K562 (cell line): ENCODE data around the gene DOCK7. TPM values are rescaled to one million over a fixed set of nuclear protein-coding genes. Genes with fewer than 3 reads are reported as not detected.

Experiments used
- ATAC-seq: fragments of 200-7000 bp; cut with Tn5 transposase; 3 replicates; pipeline ENCODE4 v1.9.1; 2020; ENCODE audit warnings: moderate library complexity
- BruUV-seq: library from RNA; stranded (reverse); fragments of 400-500 nt; replicated peaks from 2 replicates; lab custom pipeline; 2021; lab: Mats Ljungman, UMichigan
- CTCF ChIA-PET: fragments of 300-600 bp; formaldehyde crosslinking; extraction: SDS; loops from one replicate; lab custom pipeline; 2021; ENCODE audit warnings: low intra/inter-chr PET ratio; lab: Yijun Ruan, JAX
- POLR2A ChIA-PET: fragments of 300-600, 350-650 bp; sonication (Branson Sonifier 250); formaldehyde crosslinking; extraction: SDS; loops from one replicate; lab custom pipeline; 2021; ENCODE audit warnings: antibody characterized with exemption, inconsistent platforms; lab: Yijun Ruan, JAX
- DNase-seq, 4 experiments: peaks; one replicate each; pipeline versions ENCODE4 v3.0.0 to v3.0.0-alpha.2; 2011 to 2018; ENCODE audit warnings: low spot score in 3 of 4, mixed read lengths in 3 of 4; ENCODE audit errors: extremely low read depth in 1 of 4
- FAIRE-seq: peaks from 2 replicates; lab custom pipeline; 2011; peaks lifted over from hg19 to GRCh38; lab: Jason Lieb, UNC
- H2AFZ ChIP-seq: 2 replicates; pipeline ENCODE4 v1.6.0; 2011; ENCODE audit warnings: low read depth, low read length, control low read depth, inconsistent platforms
- H3K27ac ChIP-seq: fragments of 200-600 bp; 3 replicates; pipeline ENCODE4 v1.8.0; 2011; ENCODE audit warnings: low read depth, mild to moderate bottlenecking, control low read depth, inconsistent platforms, low read length, moderate library complexity, mixed read lengths; ENCODE audit errors: extremely low read depth
- H3K27me3 ChIP-seq, 2 experiments: fragments of 300-600 bp in 1 of 2; 2 replicates in 1 of 2; 3 replicates in 1 of 2; pipeline versions ENCODE4 v1.6.0 to v1.8.0; 2011; ENCODE audit warnings: inconsistent platforms in 2 of 2, low read length in 2 of 2, mild to moderate bottlenecking in 1 of 2, mixed read lengths in 1 of 2, moderate library complexity in 1 of 2; ENCODE audit not compliant: control insufficient read depth in 2 of 2, insufficient read depth in 2 of 2
- H3K36me3 ChIP-seq: fragments of 300-600 bp; 3 replicates; pipeline ENCODE4 v1.8.0; 2011; ENCODE audit warnings: mild to moderate bottlenecking, low read length, inconsistent platforms; ENCODE audit not compliant: control insufficient read depth, insufficient read depth
- H3K4me1 ChIP-seq, 2 experiments: fragments of 200-600 bp in 1 of 2; replicated peaks in 1 of 2; 2 replicates in 1 of 2; 3 replicates in 1 of 2; pipeline versions ENCODE4 v1.5.1 to v1.8.0; 2011; ENCODE audit warnings: inconsistent platforms in 2 of 2, low read length in 2 of 2, mild to moderate bottlenecking in 1 of 2, mixed read lengths in 1 of 2, moderate library complexity in 1 of 2; ENCODE audit not compliant: control insufficient read depth in 2 of 2, insufficient read depth in 2 of 2
- H3K4me2 ChIP-seq: 2 replicates; pipeline ENCODE4 v1.6.1; 2011; ENCODE audit warnings: low read length, control low read depth, inconsistent platforms, mixed read lengths; ENCODE audit not compliant: insufficient read depth
- H3K4me3 ChIP-seq: fragments of 200-600 bp; sonication (generic), shearing (Covaris generic); 2 replicates; pipeline ENCODE4 v1.5.1; 2016; ENCODE audit warnings: control low read depth, inconsistent platforms
- H3K79me2 ChIP-seq: fragments of 200-600 bp; 3 replicates; pipeline ENCODE4 v1.8.0; 2011; ENCODE audit warnings: low read length, inconsistent platforms; ENCODE audit not compliant: control insufficient read depth, insufficient read depth
- H3K9ac ChIP-seq, 2 experiments: 2 replicates each; pipeline versions ENCODE4 v1.6.0 to v1.6.1; 2011; ENCODE audit warnings: low read depth in 2 of 2, low read length in 2 of 2, control low read depth in 1 of 2, inconsistent platforms in 1 of 2, mild to moderate bottlenecking in 1 of 2, mixed read lengths in 1 of 2; ENCODE audit not compliant: insufficient read depth in 1 of 2
- H3K9me1 ChIP-seq: one replicate; pipeline ENCODE4 v1.6.0; 2011; ENCODE audit warnings: inconsistent platforms, mild to moderate bottlenecking, low read length, moderate library complexity; ENCODE audit not compliant: control insufficient read depth, insufficient read depth
- H3K9me3 ChIP-seq: replicated peaks from 2 replicates; pipeline ENCODE4 v1.5.1; 2011; ENCODE audit warnings: low read depth, low read length, inconsistent platforms; ENCODE audit not compliant: control insufficient read depth, insufficient read depth
- H4K20me1 ChIP-seq: replicated peaks from 2 replicates; pipeline ENCODE4 v1.6.1; 2011; ENCODE audit warnings: low read length, inconsistent platforms, mixed read lengths; ENCODE audit not compliant: control insufficient read depth, insufficient read depth
- ARNT ChIP-seq, 2 experiments: fragments of 450-650 bp; IDR thresholded peaks; 2 replicates each; pipeline ENCODE4 v1.6.1; 2016; ENCODE audit warnings: mild to moderate bottlenecking in 1 of 2
- BMI1 ChIP-seq: fragments of 150-350 bp; IDR thresholded peaks from 2 replicates; pipeline ENCODE4 v1.6.1; 2014; ENCODE audit warnings: low read length
- CC2D1A ChIP-seq: fragments of 450-650 bp; IDR thresholded peaks from 2 replicates; pipeline ENCODE4 v1.6.1; 2017; ENCODE audit warnings: mild to moderate bottlenecking
- FOXJ2 ChIP-seq: fragments of 200-800 bp; sonication (Bioruptor generic); IDR thresholded peaks from 2 replicates; pipeline ENCODE4 v1.6.1; 2016; ENCODE audit warnings: missing genetic modification characterization, missing compliant biosample characterization
- HCFC1 ChIP-seq: IDR thresholded peaks from 2 replicates; pipeline ENCODE4 v1.6.1; 2012; ENCODE audit warnings: low read depth, low read length, improper control_type of control experiment
- MTA2 ChIP-seq: fragments of 450-650 bp; IDR thresholded peaks from 2 replicates; pipeline ENCODE4 v1.6.1; 2016; ENCODE audit warnings: low read depth
- SMAD3 ChIP-seq: fragments of 450-650 bp; formaldehyde crosslinking; conservative IDR thresholded peaks from 2 replicates; pipeline ENCODE4 v1.4.0; 2020; ENCODE audit warnings: mild to moderate bottlenecking
- SMARCA4 ChIP-seq: fragments of 450-650 bp; IDR thresholded peaks from 2 replicates; pipeline ENCODE4 v1.6.1; 2016
- SREBF1 ChIP-seq: fragments of 150-350 bp; IDR thresholded peaks from 2 replicates; pipeline ENCODE4 v1.6.1; 2014; ENCODE audit warnings: antibody characterized with exemption, low read depth, low read length, borderline replicate concordance
- THRAP3 ChIP-seq: fragments of 450-650 bp; IDR thresholded peaks from 2 replicates; pipeline ENCODE4 v1.6.1; 2016; ENCODE audit warnings: mild to moderate bottlenecking, inconsistent platforms, borderline replicate concordance
- WGBS: fragments of 100-300 bp; shearing (Covaris generic); methylation state at CpG from one replicate; pipeline ENCODE4 v1.1.6; 2016; ENCODE audit warnings: low coverage, mixed read lengths; ENCODE audit not compliant: insufficient coverage; ENCODE audit errors: missing lambda C conversion rate; 5-methylcytosine and 5-hydroxymethylcytosine counted together
- in situ Hi-C: fragments of 300-500 bp; cut with MboI; formaldehyde crosslinking; loops from 4 replicates; pipeline ENCODE4 v1.15.0; 2018; ENCODE audit warnings: inconsistent platforms, mixed read lengths
- intact Hi-C: fragments of 100-400 bp; cut with micrococcal nuclease; formaldehyde crosslinking; loops from 2 replicates; pipeline ENCODE4 v1.14.2; 2022
- polyA plus RNA-seq, 8 experiments: library from polyadenylated mRNA; depleted of rRNA in 4 of 8; stranded (reverse) in 5 of 8; unstranded in 3 of 8; fragments of >200 nt; fragmentation: Nextera tagmentation in 2 of 8; fragmentation: Illumina TruSeq in 1 of 8; extraction: Ambion mirVana in 2 of 8; extraction: Trizol in 1 of 8; gene quantifications; 2 replicates each; pipeline versions ENCODE4 v1.2.1 to v1.2.3, GENCODE V29; 2011 to 2014; ENCODE audit warnings: inconsistent platforms in 1 of 8, missing spikeins in 1 of 8
- total RNA-seq, 7 experiments: library from RNA; depleted of rRNA in 6 of 7; stranded (reverse); fragments of >200 nt in 6 of 7; fragmentation: Illumina TruSeq in 2 of 7; extraction: Trizol in 2 of 7; gene quantifications; 2 replicates each; pipeline versions ENCODE4 v1.2.1 to v1.2.3, GENCODE V29; 2011 to 2021; ENCODE audit warnings: low replicate concordance in 1 of 7
- TF ChIP-seq, protein P1 (sequence below): fragments of 450-650 bp; formaldehyde crosslinking; IDR thresholded peaks from 2 replicates; pipeline ENCODE4 v1.4.0; 2020; ENCODE audit warnings: mild to moderate bottlenecking, moderate library complexity
- TF ChIP-seq, protein P2 (sequence below): fragments of 150-350 bp; IDR thresholded peaks from 2 replicates; pipeline ENCODE4 v1.6.1; 2014; ENCODE audit warnings: low read depth, mild to moderate bottlenecking, low read length, borderline replicate concordance
- TF ChIP-seq, protein P3 (sequence below): fragments of 450-650 bp; IDR thresholded peaks from 2 replicates; pipeline ENCODE4 v1.6.1; 2016; ENCODE audit warnings: antibody characterized with exemption

Gene DOCK7
- total and polyA plus RNA-seq, 9 of the 15 experiments (the other 6 are each of a cell fraction or from before 2014, with no cell fraction given), result 4.9 to 35.1 (median 12.6) TPM

DNA sequence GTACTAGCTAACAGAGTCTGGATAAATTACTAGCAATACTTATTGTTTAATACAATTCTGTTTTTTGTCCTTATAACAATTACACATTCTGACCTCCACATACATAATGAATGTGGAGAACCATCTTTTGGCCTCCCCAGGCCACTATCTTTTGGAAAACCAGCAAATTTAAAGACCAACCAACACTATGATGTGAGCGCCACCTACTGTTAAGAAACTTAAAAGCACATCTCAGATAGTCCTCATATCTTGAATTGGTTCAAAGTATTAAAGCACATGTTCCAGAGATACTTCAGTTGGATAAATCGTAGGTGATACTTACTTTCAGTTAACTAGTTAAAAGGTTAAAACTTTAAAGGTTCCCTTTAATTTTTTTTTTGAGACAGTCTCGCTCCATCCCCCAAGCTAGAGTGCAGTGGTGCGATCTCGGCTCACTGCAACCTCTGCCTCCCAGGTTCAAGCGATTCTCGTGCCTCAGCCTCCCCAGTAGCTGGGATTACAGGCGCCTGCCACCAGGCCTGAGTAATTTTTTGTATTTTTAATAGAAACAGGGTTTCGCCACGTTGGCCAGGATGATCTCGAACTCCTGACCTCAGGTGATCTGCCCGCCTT is 280.7 kb downstream of the DOCK7 start (continued):
- TF ChIP-seq, protein P1, sequence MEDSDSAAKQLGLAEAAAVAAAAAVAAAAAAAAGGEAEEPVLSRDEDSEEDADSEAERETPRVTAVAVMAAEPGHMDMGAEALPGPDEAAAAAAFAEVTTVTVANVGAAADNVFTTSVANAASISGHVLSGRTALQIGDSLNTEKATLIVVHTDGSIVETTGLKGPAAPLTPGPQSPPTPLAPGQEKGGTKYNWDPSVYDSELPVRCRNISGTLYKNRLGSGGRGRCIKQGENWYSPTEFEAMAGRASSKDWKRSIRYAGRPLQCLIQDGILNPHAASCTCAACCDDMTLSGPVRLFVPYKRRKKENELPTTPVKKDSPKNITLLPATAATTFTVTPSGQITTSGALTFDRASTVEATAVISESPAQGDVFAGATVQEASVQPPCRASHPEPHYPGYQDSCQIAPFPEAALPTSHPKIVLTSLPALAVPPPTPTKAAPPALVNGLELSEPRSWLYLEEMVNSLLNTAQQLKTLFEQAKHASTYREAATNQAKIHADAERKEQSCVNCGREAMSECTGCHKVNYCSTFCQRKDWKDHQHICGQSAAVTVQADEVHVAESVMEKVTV (CRISPR knock-in tag), result peak; percentile 68
- TF ChIP-seq CC2D1A, result peak; percentile 27; the same call in 1 of the 2 replicates

DNA sequence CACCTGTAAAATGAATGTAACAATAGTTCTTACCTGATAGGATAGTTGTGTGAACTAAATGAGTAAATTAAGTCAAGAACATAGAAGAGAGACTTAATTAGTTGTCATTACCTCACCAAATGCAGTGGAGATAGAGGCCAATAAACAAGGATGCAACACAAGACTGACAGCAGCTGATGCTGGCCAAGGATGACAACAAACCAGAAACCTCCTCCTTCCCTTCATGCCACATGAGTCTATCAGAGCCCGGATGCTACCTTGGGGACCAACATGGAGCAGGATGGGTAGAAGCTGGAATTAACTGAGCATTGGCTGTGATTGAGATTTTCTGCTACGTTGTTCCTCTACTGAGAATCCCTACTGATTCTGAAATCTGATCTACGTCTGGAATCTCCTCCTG is 281.6 kb downstream of the DOCK7 start:
- H3K36me3 ChIP-seq, result no peaks in the 10 kb centered on the region
- no peak overlapping the region for H2AFZ ChIP-seq
- no peak overlapping the region for H3K9ac ChIP-seq
- no peaks in the 10 kb centered on the region for H4K20me1 ChIP-seq
- H3K27me3 ChIP-seq, result peaks cover 13 to 27% of the 10 kb centered on the region in 2 experiments; a peak in 4 of 5 replicates
- in situ Hi-C loops, result loop anchor here (5.0 kb wide), 1 partner anchor 229 kb away; no protein-coding TSS in a partner anchor
- FAIRE-seq (no peak), DNase-seq (no peak), ATAC-seq (no peak)
- no peaks in the 10 kb centered on the region for H3K9me3 ChIP-seq
- ChIA-PET CTCF (interaction anchor here (0.6 to 1.8 kb wide), 3 partner anchors 15 to 1278 kb away, joined by 3 to 16 read pairs (median 4); no protein-coding TSS in a partner anchor), POLR2A (no interaction called here)
- intact Hi-C loops, result loop anchor here (10.0 kb wide), 1 partner anchor 338 kb away; no protein-coding TSS in a partner anchor
- no peak overlapping the region for H3K4me3 ChIP-seq
- H3K4me1 ChIP-seq, result no peaks in the 10 kb centered on the region
- no peak overlapping the region for H3K27ac ChIP-seq
- 3% methylated on average over 3 of the region's 3 CpGs for WGBS
- H3K4me2 ChIP-seq, result no peak overlapping the region
- H3K9me1 ChIP-seq, result no peaks in the 10 kb centered on the region
- BruUV-seq, result no TSS peak
- H3K79me2 ChIP-seq, result no peaks in the 10 kb centered on the region
- TF ChIP-seq BMI1 (no peak), FOXJ2 (no peak), MTA2 (no peak), HCFC1 (no peak), SMARCA4 (no peak), THRAP3 (no peak), SMAD3 (no peak), ARNT (IDR thresholded peaks at IDR 0.05) (no peak), SREBF1 (no peak)
- TF ChIP-seq, protein P2, sequence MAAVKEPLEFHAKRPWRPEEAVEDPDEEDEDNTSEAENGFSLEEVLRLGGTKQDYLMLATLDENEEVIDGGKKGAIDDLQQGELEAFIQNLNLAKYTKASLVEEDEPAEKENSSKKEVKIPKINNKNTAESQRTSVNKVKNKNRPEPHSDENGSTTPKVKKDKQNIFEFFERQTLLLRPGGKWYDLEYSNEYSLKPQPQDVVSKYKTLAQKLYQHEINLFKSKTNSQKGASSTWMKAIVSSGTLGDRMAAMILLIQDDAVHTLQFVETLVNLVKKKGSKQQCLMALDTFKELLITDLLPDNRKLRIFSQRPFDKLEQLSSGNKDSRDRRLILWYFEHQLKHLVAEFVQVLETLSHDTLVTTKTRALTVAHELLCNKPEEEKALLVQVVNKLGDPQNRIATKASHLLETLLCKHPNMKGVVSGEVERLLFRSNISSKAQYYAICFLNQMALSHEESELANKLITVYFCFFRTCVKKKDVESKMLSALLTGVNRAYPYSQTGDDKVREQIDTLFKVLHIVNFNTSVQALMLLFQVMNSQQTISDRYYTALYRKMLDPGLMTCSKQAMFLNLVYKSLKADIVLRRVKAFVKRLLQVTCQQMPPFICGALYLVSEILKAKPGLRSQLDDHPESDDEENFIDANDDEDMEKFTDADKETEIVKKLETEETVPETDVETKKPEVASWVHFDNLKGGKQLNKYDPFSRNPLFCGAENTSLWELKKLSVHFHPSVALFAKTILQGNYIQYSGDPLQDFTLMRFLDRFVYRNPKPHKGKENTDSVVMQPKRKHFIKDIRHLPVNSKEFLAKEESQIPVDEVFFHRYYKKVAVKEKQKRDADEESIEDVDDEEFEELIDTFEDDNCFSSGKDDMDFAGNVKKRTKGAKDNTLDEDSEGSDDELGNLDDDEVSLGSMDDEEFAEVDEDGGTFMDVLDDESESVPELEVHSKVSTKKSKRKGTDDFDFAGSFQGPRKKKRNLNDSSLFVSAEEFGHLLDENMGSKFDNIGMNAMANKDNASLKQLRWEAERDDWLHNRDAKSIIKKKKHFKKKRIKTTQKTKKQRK, result no peak
- TF ChIP-seq, protein P3, sequence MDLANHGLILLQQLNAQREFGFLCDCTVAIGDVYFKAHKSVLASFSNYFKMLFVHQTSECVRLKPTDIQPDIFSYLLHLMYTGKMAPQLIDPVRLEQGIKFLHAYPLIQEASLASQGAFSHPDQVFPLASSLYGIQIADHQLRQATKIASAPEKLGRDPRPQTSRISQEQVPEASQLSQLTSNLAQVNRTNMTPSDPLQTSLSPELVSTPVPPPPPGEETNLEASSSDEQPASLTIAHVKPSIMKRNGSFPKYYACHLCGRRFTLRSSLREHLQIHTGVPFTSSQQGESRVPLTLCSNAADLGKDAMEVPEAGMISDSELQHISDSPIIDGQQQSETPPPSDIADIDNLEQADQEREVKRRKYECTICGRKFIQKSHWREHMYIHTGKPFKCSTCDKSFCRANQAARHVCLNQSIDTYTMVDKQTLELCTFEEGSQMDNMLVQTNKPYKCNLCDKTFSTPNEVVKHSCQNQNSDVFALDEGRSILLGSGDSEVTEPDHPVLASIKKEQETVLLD, result no peak
